Measurements from ENCODE around the gene INPP5F. TPM values are rescaled to one million over a fixed set of nuclear protein-coding genes. Genes with fewer than 3 reads are reported as not detected.

The INPP5F gene
- total and polyA plus RNA-seq, 10 of the 15 experiments (the other 5 are each of a cell fraction or from before 2014, with no cell fraction given): 6.0 to 49.3 (median 34.3) TPM

- peak; percentile 23 for TF ChIP-seq MYC (IDR thresholded peaks at IDR 0.05; ENCODE audit: insufficient read depth, insufficient read length, insufficient replicate concordance, low read length, severe bottlenecking)
- no peak for TF ChIP-seq E4F1 (IDR thresholded peaks at IDR 0.05; ENCODE audit: borderline replicate concordance, partially characterized antibody)
- TF ChIP-seq PML (IDR thresholded peaks at IDR 0.05; ENCODE audit: low read length): peak; percentile 81
- TF ChIP-seq MXI1 (IDR thresholded peaks at IDR 0.05; ENCODE audit: low read depth, low read length): peak; percentile 81; the same call in 1 of the 2 replicates
- no peak for TF ChIP-seq SRF (IDR thresholded peaks at IDR 0.05; ENCODE audit: low read depth in 2 of 2, low read length in 2 of 2)
- TF ChIP-seq HCFC1 (IDR thresholded peaks at IDR 0.05; ENCODE audit: low read length): peak; percentile 88
- peak; percentile 19 for TF ChIP-seq MEF2B (IDR thresholded peaks at IDR 0.05; ENCODE audit: partially characterized antibody, poor library complexity, severe bottlenecking)
- TF ChIP-seq IKZF1 (conservative IDR thresholded peaks at IDR 0.05): peak; percentile 93
- TF ChIP-seq PKNOX1 (IDR thresholded peaks at IDR 0.05): no peak
- no peak for TF ChIP-seq EZH2 (IDR thresholded peaks at IDR 0.05; ENCODE audit: borderline replicate concordance, control insufficient read depth, low read depth, low read length)
- peak; percentile 78 for TF ChIP-seq NBN (IDR thresholded peaks at IDR 0.05)
- TF ChIP-seq BCLAF1 (IDR thresholded peaks at IDR 0.05): no peak
- TF ChIP-seq EED (IDR thresholded peaks at IDR 0.05; ENCODE audit: low read depth): peak; percentile 11; the same call in 1 of the 2 replicates
- TF ChIP-seq STAT3 (IDR thresholded peaks at IDR 0.05; ENCODE audit: low read depth, low read length): no peak
- TF ChIP-seq SP1 (IDR thresholded peaks at IDR 0.05; ENCODE audit: low read depth, low read length): peak; percentile 46
- no peak for TF ChIP-seq ESRRA (IDR thresholded peaks at IDR 0.05; ENCODE audit: low read length)
- TF ChIP-seq PRDM15 (CRISPR knock-in tag; IDR thresholded peaks at IDR 0.05): no peak
- 0 out of 2 replicates have a peak, but pooled peaks have one; percentile 39 for TF ChIP-seq NFXL1 (IDR thresholded peaks at IDR 0.05; ENCODE audit: borderline replicate concordance)
- TF ChIP-seq CHD2 (IDR thresholded peaks at IDR 0.05; ENCODE audit: borderline replicate concordance, low read depth, low read length): peak; percentile 85
- no peak for TF ChIP-seq YBX1 (IDR thresholded peaks at IDR 0.05)
Observed at GRCh38 chr10:119872860-119873681, 147.2 kb downstream of the INPP5F start (continued).
